K562 (cell line): ENCODE results near the gene VPS11. TPM values are rescaled to one million over a fixed set of nuclear protein-coding genes. Genes with fewer than 3 reads are reported as not detected.

Experiments used
- CBX1 ChIP-seq: sonication (generic); IDR thresholded peaks from 2 replicates; pipeline ENCODE4 v1.6.1; 2016; ENCODE audit warnings: antibody characterized with exemption, low read depth, mild to moderate bottlenecking
- CBX8 ChIP-seq: fragments of 200-600 bp; sonication (generic); IDR thresholded peaks from 2 replicates; pipeline ENCODE4 v1.6.1; 2012; ENCODE audit warnings: borderline replicate concordance, mixed run types, low read depth, mild to moderate bottlenecking, moderate library complexity, mixed read lengths, low read length, control low read depth, inconsistent platforms; ENCODE audit not compliant: poor library complexity, severe bottlenecking; ENCODE audit errors: extremely low read depth
- ETV1 ChIP-seq: fragments of 450-650 bp; conservative IDR thresholded peaks from 2 replicates; pipeline ENCODE4 v1.6.1; 2016; ENCODE audit warnings: missing genetic modification characterization, control low read depth, low read depth, missing compliant biosample characterization
- MBD2 ChIP-seq: sonication (generic); IDR thresholded peaks from 2 replicates; pipeline ENCODE4 v1.6.1; 2016; ENCODE audit warnings: low read depth, borderline replicate concordance
- MTA1 ChIP-seq: fragments of 450-650 bp; IDR thresholded peaks from 2 replicates; pipeline ENCODE4 v1.6.1; 2017; ENCODE audit warnings: borderline replicate concordance
- NFE2 ChIP-seq: IDR thresholded peaks from 2 replicates; pipeline ENCODE4 v1.6.1; 2014; ENCODE audit warnings: antibody characterized with exemption, low read depth
- NFIC ChIP-seq: fragments of 450-650 bp; IDR thresholded peaks from 2 replicates; pipeline ENCODE4 v1.6.1; 2017; ENCODE audit warnings: mild to moderate bottlenecking, inconsistent platforms
- POU5F1 ChIP-seq: fragments of 150-350 bp; IDR thresholded peaks from 2 replicates; pipeline ENCODE4 v1.6.1; 2014; ENCODE audit warnings: borderline replicate concordance, low read length, low read depth, mild to moderate bottlenecking; ENCODE audit not compliant: partially characterized antibody
- RBM25 ChIP-seq: fragments of 200-400 bp; formaldehyde crosslinking; IDR thresholded peaks from 2 replicates; pipeline ENCODE4 v1.6.1; 2018; ENCODE audit warnings: low read length, low read depth, moderate library complexity; ENCODE audit not compliant: severe bottlenecking
- SIRT6 ChIP-seq: IDR thresholded peaks from one replicate; pipeline ENCODE4 v1.6.1; 2012; ENCODE audit warnings: low read depth, mild to moderate bottlenecking, control low read depth, inconsistent platforms, low read length, moderate library complexity
- TAF9B ChIP-seq: fragments of 450-650 bp; IDR thresholded peaks from 2 replicates; pipeline ENCODE4 v1.6.1; 2018; ENCODE audit warnings: mild to moderate bottlenecking; ENCODE audit not compliant: partially characterized antibody
- TEAD4 ChIP-seq, 2 experiments: sonication (generic) in 1 of 2; formaldehyde crosslinking in 1 of 2; IDR thresholded peaks; 2 replicates each; pipeline versions ENCODE4 v1.6.1 to v1.8.0; 2012 to 2022; ENCODE audit warnings: borderline replicate concordance in 1 of 2, inconsistent platforms in 1 of 2, low read length in 1 of 2, mild to moderate bottlenecking in 1 of 2, missing genetic modification reagents in 1 of 2
- XRCC3 ChIP-seq: fragments of 450-650 bp; IDR thresholded peaks from 2 replicates; pipeline ENCODE4 v1.6.1; 2017; ENCODE audit warnings: mild to moderate bottlenecking, moderate library complexity
- ZNF41 ChIP-seq: fragments of 250-450 bp; sonication (Bioruptor Pico); conservative IDR thresholded peaks from 2 replicates; pipeline ENCODE4 v1.4.0; 2020; ENCODE audit warnings: mild to moderate bottlenecking
- ZNF785 ChIP-seq: fragments of 250-450 bp; sonication (Bioruptor Pico); IDR thresholded peaks from 2 replicates; pipeline ENCODE4 v1.4.0; 2020; ENCODE audit warnings: mild to moderate bottlenecking
- polyA plus RNA-seq, 8 experiments: library from polyadenylated mRNA; depleted of rRNA in 4 of 8; stranded (reverse) in 5 of 8; unstranded in 3 of 8; fragments of >200 nt; fragmentation: Nextera tagmentation in 2 of 8; fragmentation: Illumina TruSeq in 1 of 8; extraction: Ambion mirVana in 2 of 8; extraction: Trizol in 1 of 8; gene quantifications; 2 replicates each; pipeline versions ENCODE4 v1.2.1 to v1.2.3, GENCODE V29; 2011 to 2014; ENCODE audit warnings: inconsistent platforms in 1 of 8, missing spikeins in 1 of 8
- total RNA-seq, 7 experiments: library from RNA; depleted of rRNA in 6 of 7; stranded (reverse); fragments of >200 nt in 6 of 7; fragmentation: Illumina TruSeq in 2 of 7; extraction: Trizol in 2 of 7; gene quantifications; 2 replicates each; pipeline versions ENCODE4 v1.2.1 to v1.2.3, GENCODE V29; 2011 to 2021; ENCODE audit warnings: low replicate concordance in 1 of 7
- TF ChIP-seq, protein P1 (sequence below): sonication (generic); formaldehyde crosslinking; IDR thresholded peaks from 2 replicates; pipeline ENCODE4 v1.8.0; 2023; ENCODE audit warnings: mild to moderate bottlenecking, missing genetic modification reagents
- TF ChIP-seq, protein P2 (sequence below): fragments of 450-650 bp; formaldehyde crosslinking; IDR thresholded peaks from 2 replicates; pipeline ENCODE4 v1.4.0; 2022; ENCODE audit warnings: missing genetic modification characterization
- TF ChIP-seq, protein P3 (sequence below), 2 experiments: fragments of 150-350 bp in 1 of 2; IDR thresholded peaks; 2 replicates each; pipeline ENCODE4 v1.6.1; 2012 to 2016; ENCODE audit warnings: low read depth in 2 of 2, low read length in 2 of 2, mild to moderate bottlenecking in 1 of 2, moderate library complexity in 1 of 2

The VPS11 gene
- total and polyA plus RNA-seq, 9 of the 15 experiments (the other 6 are each of a cell fraction or from before 2014, with no cell fraction given), result 14.1 to 35.5 (median 27.5) TPM

DNA sequence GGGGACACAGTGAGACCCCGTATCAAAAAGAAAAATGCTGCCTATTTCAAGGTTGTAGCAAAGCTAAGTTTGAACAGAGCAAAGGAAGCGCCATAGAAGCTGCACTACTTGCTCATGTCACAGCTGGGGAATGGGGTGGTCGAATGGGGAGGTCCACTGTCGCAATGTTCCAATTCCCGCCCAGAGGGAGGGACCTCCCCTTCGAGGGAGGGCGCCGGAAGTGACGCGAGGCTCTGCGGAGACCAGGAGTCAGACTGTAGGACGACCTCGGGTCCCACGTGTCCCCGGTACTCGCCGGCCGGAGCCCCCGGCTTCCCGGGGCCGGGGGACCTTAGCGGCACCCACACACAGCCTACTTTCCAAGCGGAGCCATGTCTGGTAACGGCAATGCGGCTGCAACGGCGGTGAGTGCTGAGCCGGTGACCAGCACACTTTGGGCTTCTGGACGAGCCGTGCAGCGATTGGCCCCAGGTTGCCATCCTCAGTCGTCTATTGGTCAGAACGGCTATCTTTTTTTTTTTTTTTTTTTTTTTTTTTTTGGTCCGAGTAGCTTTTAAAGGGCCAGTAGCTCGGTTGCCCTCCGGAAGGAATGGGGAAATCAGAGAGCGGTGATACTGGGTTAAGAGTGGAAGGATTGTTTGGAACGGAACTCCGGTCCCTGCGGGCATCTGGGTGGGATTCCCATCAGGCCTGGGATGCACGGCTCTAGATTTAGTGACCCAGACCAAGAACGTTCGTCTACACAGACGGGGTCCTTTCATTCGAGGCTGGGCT, 17.2 kb downstream of the VPS11 start, which contains the start of gene HMBS (continued):
- TF ChIP-seq MTA1, result no peak
- TF ChIP-seq, protein P1, sequence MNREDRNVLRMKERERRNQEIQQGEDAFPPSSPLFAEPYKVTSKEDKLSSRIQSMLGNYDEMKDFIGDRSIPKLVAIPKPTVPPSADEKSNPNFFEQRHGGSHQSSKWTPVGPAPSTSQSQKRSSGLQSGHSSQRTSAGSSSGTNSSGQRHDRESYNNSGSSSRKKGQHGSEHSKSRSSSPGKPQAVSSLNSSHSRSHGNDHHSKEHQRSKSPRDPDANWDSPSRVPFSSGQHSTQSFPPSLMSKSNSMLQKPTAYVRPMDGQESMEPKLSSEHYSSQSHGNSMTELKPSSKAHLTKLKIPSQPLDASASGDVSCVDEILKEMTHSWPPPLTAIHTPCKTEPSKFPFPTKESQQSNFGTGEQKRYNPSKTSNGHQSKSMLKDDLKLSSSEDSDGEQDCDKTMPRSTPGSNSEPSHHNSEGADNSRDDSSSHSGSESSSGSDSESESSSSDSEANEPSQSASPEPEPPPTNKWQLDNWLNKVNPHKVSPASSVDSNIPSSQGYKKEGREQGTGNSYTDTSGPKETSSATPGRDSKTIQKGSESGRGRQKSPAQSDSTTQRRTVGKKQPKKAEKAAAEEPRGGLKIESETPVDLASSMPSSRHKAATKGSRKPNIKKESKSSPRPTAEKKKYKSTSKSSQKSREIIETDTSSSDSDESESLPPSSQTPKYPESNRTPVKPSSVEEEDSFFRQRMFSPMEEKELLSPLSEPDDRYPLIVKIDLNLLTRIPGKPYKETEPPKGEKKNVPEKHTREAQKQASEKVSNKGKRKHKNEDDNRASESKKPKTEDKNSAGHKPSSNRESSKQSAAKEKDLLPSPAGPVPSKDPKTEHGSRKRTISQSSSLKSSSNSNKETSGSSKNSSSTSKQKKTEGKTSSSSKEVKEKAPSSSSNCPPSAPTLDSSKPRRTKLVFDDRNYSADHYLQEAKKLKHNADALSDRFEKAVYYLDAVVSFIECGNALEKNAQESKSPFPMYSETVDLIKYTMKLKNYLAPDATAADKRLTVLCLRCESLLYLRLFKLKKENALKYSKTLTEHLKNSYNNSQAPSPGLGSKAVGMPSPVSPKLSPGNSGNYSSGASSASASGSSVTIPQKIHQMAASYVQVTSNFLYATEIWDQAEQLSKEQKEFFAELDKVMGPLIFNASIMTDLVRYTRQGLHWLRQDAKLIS, result no peak; the same call in none of the 2 replicates
- TF ChIP-seq ZNF41 (CRISPR knock-in tag), result no peak
- TF ChIP-seq ZNF785 (CRISPR knock-in tag), result no peak
- peak; percentile 63 for TF ChIP-seq TAF9B
- TF ChIP-seq, protein P2, sequence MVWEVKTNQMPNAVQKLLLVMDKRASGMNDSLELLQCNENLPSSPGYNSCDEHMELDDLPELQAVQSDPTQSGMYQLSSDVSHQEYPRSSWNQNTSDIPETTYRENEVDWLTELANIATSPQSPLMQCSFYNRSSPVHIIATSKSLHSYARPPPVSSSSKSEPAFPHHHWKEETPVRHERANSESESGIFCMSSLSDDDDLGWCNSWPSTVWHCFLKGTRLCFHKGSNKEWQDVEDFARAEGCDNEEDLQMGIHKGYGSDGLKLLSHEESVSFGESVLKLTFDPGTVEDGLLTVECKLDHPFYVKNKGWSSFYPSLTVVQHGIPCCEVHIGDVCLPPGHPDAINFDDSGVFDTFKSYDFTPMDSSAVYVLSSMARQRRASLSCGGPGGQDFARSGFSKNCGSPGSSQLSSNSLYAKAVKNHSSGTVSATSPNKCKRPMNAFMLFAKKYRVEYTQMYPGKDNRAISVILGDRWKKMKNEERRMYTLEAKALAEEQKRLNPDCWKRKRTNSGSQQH (CRISPR knock-in tag), result no peak
- TF ChIP-seq CBX8, result no peak
- 0 out of 2 replicates have a peak, but pooled peaks have one; percentile 10 for TF ChIP-seq CBX1
- TF ChIP-seq POU5F1, result no peak
- no peak for TF ChIP-seq NFE2
- 0 out of 2 replicates have a peak, but pooled peaks have one; percentile 32 for TF ChIP-seq TEAD4 (IDR thresholded peaks at IDR 0.05; ENCODE audit: low read length)
- no peak for TF ChIP-seq TEAD4 (CRISPR knock-in tag; IDR thresholded peaks at IDR 0.05; ENCODE audit: borderline replicate concordance)
- peak; percentile 82 for TF ChIP-seq ETV1
- TF ChIP-seq XRCC3, result no peak
- TF ChIP-seq SIRT6, result no peak
- peak; percentile 36 for TF ChIP-seq RBM25
- TF ChIP-seq, protein P3, sequence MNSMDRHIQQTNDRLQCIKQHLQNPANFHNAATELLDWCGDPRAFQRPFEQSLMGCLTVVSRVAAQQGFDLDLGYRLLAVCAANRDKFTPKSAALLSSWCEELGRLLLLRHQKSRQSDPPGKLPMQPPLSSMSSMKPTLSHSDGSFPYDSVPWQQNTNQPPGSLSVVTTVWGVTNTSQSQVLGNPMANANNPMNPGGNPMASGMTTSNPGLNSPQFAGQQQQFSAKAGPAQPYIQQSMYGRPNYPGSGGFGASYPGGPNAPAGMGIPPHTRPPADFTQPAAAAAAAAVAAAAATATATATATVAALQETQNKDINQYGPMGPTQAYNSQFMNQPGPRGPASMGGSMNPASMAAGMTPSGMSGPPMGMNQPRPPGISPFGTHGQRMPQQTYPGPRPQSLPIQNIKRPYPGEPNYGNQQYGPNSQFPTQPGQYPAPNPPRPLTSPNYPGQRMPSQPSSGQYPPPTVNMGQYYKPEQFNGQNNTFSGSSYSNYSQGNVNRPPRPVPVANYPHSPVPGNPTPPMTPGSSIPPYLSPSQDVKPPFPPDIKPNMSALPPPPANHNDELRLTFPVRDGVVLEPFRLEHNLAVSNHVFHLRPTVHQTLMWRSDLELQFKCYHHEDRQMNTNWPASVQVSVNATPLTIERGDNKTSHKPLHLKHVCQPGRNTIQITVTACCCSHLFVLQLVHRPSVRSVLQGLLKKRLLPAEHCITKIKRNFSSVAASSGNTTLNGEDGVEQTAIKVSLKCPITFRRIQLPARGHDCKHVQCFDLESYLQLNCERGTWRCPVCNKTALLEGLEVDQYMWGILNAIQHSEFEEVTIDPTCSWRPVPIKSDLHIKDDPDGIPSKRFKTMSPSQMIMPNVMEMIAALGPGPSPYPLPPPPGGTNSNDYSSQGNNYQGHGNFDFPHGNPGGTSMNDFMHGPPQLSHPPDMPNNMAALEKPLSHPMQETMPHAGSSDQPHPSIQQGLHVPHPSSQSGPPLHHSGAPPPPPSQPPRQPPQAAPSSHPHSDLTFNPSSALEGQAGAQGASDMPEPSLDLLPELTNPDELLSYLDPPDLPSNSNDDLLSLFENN (IDR thresholded peaks at IDR 0.05; ENCODE audit: low read depth in 2 of 2, low read length in 2 of 2), result no peak
- no peak; the same call in 1 of the 2 replicates for TF ChIP-seq NFIC
- no peak; the same call in none of the 2 replicates for TF ChIP-seq MBD2
